Large intestine (tissue), 3 donors: ENCODE data around the gene PMAIP1. TPM values are rescaled to one million over a fixed set of nuclear protein-coding genes. Genes with fewer than 3 reads are reported as not detected.

Experiments
- DNase-seq, 2 donors: peaks; one replicate each; pipeline versions ENCODE4 v3.0.0 to v3.0.0-alpha.2; 2013
- H3K27ac ChIP-seq: one replicate; pipeline ENCODE4 v1.5.1; 2013; ENCODE audit warnings: low read length
- H3K27me3 ChIP-seq: 2 replicates; pipeline ENCODE4 v1.6.1; 2013; ENCODE audit warnings: low read length; ENCODE audit not compliant: control insufficient read depth, insufficient read depth
- H3K36me3 ChIP-seq: 2 replicates; pipeline ENCODE4 v1.6.1; 2013; ENCODE audit warnings: low read length; ENCODE audit not compliant: control insufficient read depth, insufficient read depth
- H3K4me1 ChIP-seq: one replicate; pipeline ENCODE4 v1.6.1; 2013; ENCODE audit warnings: low read length; ENCODE audit not compliant: control insufficient read depth, insufficient read depth
- H3K4me3 ChIP-seq: one replicate; pipeline ENCODE4 v1.5.1; 2013; ENCODE audit warnings: low read length
- H3K9me3 ChIP-seq: one replicate; pipeline ENCODE4 v1.6.1; 2013; ENCODE audit warnings: mild to moderate bottlenecking, low read depth, low read length, moderate library complexity; ENCODE audit not compliant: control insufficient read depth
- WGBS: methylation state at CpG from one replicate; pipeline ENCODE4 v1.1.5; 2013; ENCODE audit warnings: low lambda C conversion rate; ENCODE audit not compliant: insufficient coverage; 5-methylcytosine and 5-hydroxymethylcytosine counted together
- polyA plus RNA-seq: library from polyadenylated mRNA; unstranded; fragments of 120-200 nt; gene quantifications from one replicate; pipeline ENCODE4 v1.2.1, GENCODE V29; 2013

Gene PMAIP1
- polyA plus RNA-seq, 1 donor: 10.4 TPM

- no peaks in the 10 kb centered on the region for H3K9me3 ChIP-seq
- WGBS: 80% methylated on average over 2 of the region's 5 CpGs
Observed at GRCh38 chr18:59927246-59927825, 27.5 kb downstream of the PMAIP1 start.

GRCh38 chr18:59928201-59928600 lies 28.4 kb downstream of the PMAIP1 start:
- Histone ChIP-seq H3K4me1 (peaks cover 2% of the 10 kb centered on the region), H3K4me3 (no peak overlapping the region), H3K9me3 (no peaks in the 10 kb centered on the region), H3K27ac (no peak overlapping the region), H3K36me3 (no peaks in the 10 kb centered on the region), H3K27me3 (no peaks in the 10 kb centered on the region)
- no CpG with 5 or more reads among the region's 2 CpGs for WGBS
- DNase-seq: no peak

More at GRCh38 chr18:59927246-59927825, 27.5 kb downstream of the PMAIP1 start:
- Histone ChIP-seq H3K27me3 (no peaks in the 10 kb centered on the region), H3K27ac (no peak overlapping the region), H3K4me3 (no peak overlapping the region), H3K4me1 (peaks cover 2% of the 10 kb centered on the region), H3K36me3 (no peaks in the 10 kb centered on the region)
- DNase-seq: peak in 1 of 2 donors; percentile 40

- H3K9me3 ChIP-seq: no peaks in the 10 kb centered on the region
- no peak overlapping the region for H3K4me3 ChIP-seq
- no peaks in the 10 kb centered on the region for H3K27me3 ChIP-seq
- H3K27ac ChIP-seq: no peak overlapping the region
- H3K4me1 ChIP-seq: peaks cover 2% of the 10 kb centered on the region
- no peaks in the 10 kb centered on the region for H3K36me3 ChIP-seq
- no peak for DNase-seq
- no CpG with 5 or more reads among the region's 7 CpGs for WGBS
Observed at GRCh38 chr18:59929621-59930295, 30.0 kb downstream of the PMAIP1 start.

- 90% methylated on average over 3 of the region's 11 CpGs for WGBS
- H3K27ac ChIP-seq: no peak overlapping the region
- no peak overlapping the region for H3K4me3 ChIP-seq
- peaks cover 2% of the 10 kb centered on the region for H3K4me1 ChIP-seq
- no peaks in the 10 kb centered on the region for H3K27me3 ChIP-seq
- DNase-seq: no peak
- no peaks in the 10 kb centered on the region for H3K36me3 ChIP-seq
- H3K9me3 ChIP-seq: no peaks in the 10 kb centered on the region
Observed at GRCh38 chr18:59932401-59932800, 32.6 kb downstream of the PMAIP1 start.

- H3K9me3 ChIP-seq: no peaks in the 10 kb centered on the region
- no peak overlapping the region for H3K4me3 ChIP-seq
- no peaks in the 10 kb centered on the region for H3K27me3 ChIP-seq
- no peaks in the 10 kb centered on the region for H3K36me3 ChIP-seq
- H3K4me1 ChIP-seq: peaks cover 12% of the 10 kb centered on the region
- no peak overlapping the region for H3K27ac ChIP-seq
- 100% methylated on average over 2 of the region's 4 CpGs for WGBS
- DNase-seq: no peak
Observed at GRCh38 chr18:59938676-59939075, 38.9 kb downstream of the PMAIP1 start.

- peaks cover 12% of the 10 kb centered on the region for H3K4me1 ChIP-seq
- no peak for DNase-seq
Observed at GRCh38 chr18:59939127-59939526, 39.3 kb downstream of the PMAIP1 start.

GRCh38 chr18:59940068-59940467 lies 40.3 kb downstream of the PMAIP1 start:
- no peaks in the 10 kb centered on the region for H3K36me3 ChIP-seq
- H3K9me3 ChIP-seq: no peaks in the 10 kb centered on the region
- H3K27ac ChIP-seq: no peak overlapping the region
- peaks cover 12% of the 10 kb centered on the region for H3K4me1 ChIP-seq
- no peak for DNase-seq
- no peaks in the 10 kb centered on the region for H3K27me3 ChIP-seq
- no peak overlapping the region for H3K4me3 ChIP-seq
- no CpG with 5 or more reads among the region's 2 CpGs for WGBS

More at GRCh38 chr18:59939127-59939526, 39.3 kb downstream of the PMAIP1 start:
- no peak overlapping the region for H3K4me3 ChIP-seq
- H3K27me3 ChIP-seq: no peaks in the 10 kb centered on the region
- H3K9me3 ChIP-seq: no peaks in the 10 kb centered on the region
- no peak overlapping the region for H3K27ac ChIP-seq
- H3K36me3 ChIP-seq: no peaks in the 10 kb centered on the region

GRCh38 chr18:59941331-59941730 lies 41.5 kb downstream of the PMAIP1 start:
- Histone ChIP-seq H3K4me1 (peaks cover 12% of the 10 kb centered on the region), H3K9me3 (no peaks in the 10 kb centered on the region), H3K4me3 (no peak overlapping the region), H3K36me3 (no peaks in the 10 kb centered on the region), H3K27ac (no peak overlapping the region), H3K27me3 (no peaks in the 10 kb centered on the region)
- DNase-seq: no peak
- no CpG with 5 or more reads among the region's 4 CpGs for WGBS

- Histone ChIP-seq H3K4me3 (no peak overlapping the region), H3K27ac (no peak overlapping the region), H3K27me3 (no peaks in the 10 kb centered on the region), H3K9me3 (no peaks in the 10 kb centered on the region), H3K4me1 (peaks cover 12% of the 10 kb centered on the region), H3K36me3 (no peaks in the 10 kb centered on the region)
- no peak for DNase-seq
- 100% methylated on average over 1 of the region's 4 CpGs for WGBS
Observed at GRCh38 chr18:59942601-59943000, 42.8 kb downstream of the PMAIP1 start.

- WGBS: 89% methylated on average over 1 of the region's 2 CpGs
- DNase-seq: no peak
- Histone ChIP-seq H3K27me3 (no peaks in the 10 kb centered on the region), H3K27ac (no peak overlapping the region), H3K36me3 (no peaks in the 10 kb centered on the region), H3K4me3 (no peak overlapping the region), H3K4me1 (no peaks in the 10 kb centered on the region), H3K9me3 (no peaks in the 10 kb centered on the region)
Observed at GRCh38 chr18:59945544-59945943, 45.7 kb downstream of the PMAIP1 start.
